Measurements from ENCODE around the gene PIH1D1. TPM values are rescaled to one million over a fixed set of nuclear protein-coding genes. Genes with fewer than 3 reads are reported as not detected.

PIH1D1 gene
- polyA plus RNA-seq, 10 donors: 34.6 to 51.9 (median 37.9) TPM

DNA sequence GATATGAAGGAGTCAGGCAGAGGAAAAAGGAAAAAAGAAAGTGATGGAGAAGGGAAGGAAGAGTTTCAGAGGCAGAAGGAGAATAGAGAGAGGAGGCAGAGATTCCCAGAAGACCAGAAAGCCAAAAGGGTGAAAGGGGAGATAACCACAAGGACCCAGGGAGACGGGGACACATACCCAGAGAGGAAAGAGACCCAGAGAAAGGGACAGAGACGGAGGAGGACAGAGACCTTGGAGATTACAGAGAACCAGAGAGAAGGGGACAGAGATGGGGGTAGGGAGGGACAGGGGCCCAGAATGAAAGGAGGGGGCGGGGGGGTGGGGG lies 29.8 kb downstream of the PIH1D1 start:
- no peak for DNase-seq

DNA sequence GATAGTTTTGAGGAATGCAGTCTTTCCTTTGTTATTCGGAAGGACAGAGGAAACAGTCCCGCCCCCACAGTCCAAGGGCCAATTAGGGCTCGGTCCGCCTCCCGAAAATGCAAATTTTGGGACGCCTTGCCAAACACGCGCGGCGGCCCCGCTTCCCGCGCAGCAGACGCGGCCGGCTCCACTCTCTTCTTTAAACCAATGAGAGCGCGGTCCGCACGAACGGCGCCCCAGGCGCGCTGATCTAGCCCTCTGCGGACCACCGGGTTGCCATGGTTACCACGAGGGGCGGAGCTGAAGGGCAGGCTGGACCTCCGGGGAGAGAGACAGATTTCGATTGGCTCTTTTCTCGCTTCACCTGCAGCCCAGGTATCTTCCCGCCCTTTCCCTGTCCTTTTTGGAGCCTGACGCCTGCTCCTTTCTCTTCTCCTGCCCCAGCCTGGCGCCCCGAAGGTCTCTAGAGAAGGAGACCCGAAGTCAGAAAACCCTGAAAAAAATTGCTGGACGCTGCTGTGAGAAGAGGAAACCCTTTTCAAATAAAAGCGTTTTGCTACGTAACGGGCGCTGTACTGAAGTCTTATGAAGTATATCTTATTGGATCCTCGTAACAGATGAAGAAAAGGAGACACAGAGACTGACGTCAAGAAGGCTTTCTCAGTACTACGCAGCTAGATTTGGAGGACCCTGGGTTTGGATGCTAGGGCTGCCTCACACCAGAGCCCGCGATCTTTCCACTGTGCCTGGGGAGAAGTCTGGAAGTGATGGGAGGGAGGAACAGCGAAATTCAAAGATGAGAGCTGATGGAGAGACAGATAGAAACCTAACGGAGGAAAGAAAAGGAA lies 30.4 kb downstream of the PIH1D1 start:
- peak in 2 of 3 donors; percentile 69 to 84 for DNase-seq

DNA sequence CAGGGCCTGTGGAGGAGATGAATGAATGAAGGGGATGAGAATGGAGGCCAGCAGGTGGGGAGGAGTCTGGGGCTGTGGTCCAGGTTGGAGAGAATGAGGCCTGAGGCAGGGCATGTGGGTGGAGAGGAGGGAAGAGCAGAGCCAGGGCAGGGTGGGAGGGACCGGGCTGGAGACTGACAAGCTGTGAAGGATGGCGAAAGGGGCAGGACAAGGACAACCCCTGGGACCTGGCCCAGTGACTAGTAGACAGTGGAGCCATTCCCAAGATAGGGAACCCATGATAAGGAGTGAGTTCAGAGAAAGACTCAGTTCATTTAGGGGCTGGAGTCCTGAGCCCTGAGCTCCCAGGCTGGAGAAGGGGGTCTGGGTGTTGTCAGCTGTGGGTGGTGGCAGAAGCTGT lies 31.4 kb downstream of the PIH1D1 start:
- no peak for DNase-seq

DNA sequence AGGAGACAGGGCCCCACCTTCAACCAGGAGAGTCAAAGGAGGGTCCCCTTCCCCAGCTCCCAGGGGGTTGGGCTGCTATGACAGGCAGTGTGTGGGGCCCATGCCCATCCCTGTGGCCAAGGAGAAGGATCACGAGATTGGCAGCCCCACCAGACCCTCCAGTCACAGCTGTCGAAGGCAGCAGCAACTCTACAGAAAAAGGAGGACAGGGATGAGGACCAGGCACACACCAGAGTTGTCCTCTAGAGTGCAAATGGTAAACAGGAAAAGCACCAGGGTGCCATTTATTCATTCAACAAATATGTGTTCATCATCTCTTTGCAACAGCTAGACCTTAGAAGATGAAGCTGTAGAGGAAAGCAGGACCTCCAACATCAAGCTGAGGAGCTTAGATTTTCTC lies 32.4 kb downstream of the PIH1D1 start:
- DNase-seq: no peak

DNA sequence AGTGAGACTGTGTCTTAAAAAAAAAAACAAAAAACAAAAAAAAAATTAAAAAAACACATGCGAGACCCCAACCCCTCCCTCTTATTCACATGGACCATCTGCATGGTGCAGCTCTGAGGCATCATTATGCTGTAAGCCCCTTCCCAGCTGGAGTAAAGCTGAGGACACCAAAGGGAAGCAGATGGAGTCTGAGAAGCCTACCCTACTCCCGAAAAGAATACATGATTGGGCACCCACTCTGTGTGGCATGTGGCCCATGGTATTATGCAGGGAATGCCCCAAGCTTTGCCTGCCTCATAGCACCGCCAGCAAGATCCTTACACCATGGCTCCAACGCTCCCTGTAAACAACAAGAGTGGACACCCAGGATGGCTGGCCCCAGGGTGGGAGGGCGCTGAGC lies 33.1 kb downstream of the PIH1D1 start:
- DNase-seq: no peak

DNA sequence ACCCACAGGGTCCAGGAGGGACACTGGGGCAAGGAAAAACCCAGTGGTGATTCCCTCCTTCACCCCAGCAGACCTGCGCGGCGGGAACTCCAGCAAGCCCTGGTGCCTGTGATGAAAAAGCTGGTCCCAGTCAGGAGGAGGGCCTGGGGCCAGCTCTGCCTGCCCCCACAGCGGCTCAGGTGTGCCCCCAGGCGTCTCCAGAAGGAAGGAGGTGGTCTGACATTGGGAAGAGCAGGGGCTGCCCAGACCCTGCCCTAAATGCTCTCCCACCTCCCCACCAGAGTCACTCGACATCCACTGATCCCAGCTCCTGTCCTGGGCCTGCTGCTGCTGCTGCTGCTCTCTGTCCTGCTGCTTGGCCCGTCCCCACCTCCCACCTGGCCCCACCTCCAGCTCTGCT lies 34.5 kb downstream of the PIH1D1 start:
- DNase-seq: no peak

DNA sequence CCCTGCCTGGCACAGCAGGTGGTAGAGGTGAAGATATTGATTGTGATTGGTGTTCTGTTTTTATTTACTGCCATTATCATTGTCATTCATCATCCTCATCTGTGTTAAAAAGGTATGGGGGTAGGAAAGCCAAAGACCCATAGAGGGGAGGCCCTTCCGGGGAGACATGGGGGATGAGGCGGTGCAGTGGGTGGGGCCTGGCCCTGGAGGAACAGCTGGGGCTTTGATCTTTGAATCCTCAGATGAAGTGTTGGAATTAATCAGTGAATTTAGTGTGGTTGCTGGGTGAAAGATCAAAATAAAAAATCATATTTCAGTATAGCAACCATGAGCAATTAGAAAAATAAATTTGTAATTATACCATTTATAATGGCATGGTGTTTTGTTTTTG lies 35.8 kb downstream of the PIH1D1 start:
- DNase-seq: no peak

DNA sequence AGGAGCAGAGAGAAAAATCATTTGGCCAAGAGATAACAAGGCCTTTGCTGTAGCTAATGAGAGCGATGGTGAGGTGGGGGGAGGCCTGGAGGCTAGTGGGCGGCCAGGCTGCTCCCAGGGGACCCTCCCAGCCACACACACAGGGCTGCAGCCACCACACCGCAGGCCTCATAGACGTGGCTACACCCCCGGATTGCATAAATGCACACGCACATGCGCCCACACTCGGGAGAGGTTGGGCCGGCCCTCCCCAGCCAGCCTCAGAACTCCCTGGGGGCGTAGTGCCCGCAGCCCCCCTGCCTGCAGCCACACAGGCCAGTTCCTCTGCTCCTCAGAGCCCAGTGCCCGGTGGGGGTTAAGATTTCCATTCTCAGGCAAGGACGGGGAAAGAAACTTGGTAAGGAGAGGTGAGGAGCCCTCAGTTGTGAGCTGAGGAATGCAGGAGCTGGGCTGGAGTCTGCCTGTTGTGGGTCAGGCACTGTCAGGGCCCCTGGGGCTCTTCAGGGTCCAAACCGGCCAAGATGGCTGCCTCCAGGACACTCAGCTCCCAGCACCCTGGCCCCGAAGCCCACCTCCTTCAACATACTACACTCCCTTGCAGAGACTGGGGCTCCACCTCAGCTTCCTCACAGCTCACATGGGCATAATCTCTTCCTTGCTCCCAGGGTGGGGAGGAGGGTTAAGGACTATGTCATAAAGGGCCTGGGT lies 36.4 kb downstream of the PIH1D1 start:
- no peak for DNase-seq

DNA sequence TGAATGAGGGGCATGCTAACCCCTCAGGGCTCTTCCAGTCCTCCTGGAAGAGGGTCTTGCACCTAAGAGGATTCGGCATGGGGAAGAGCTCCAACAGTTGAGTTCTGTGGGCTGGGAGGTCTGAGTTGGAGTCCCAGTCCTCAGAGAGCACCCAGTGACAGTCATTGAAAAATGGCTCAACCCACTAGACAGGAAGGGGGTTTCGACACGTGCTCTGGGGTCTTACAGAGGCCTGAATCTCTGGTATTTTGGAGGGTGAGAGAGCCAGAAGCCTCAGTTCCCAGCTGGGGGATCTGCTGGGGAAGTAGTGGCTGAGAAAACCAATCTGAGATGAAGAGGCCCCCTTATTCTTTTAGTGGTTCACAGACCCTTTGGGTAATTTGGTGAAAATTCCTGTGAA lies 37.4 kb downstream of the PIH1D1 start:
- DNase-seq: no peak

DNA sequence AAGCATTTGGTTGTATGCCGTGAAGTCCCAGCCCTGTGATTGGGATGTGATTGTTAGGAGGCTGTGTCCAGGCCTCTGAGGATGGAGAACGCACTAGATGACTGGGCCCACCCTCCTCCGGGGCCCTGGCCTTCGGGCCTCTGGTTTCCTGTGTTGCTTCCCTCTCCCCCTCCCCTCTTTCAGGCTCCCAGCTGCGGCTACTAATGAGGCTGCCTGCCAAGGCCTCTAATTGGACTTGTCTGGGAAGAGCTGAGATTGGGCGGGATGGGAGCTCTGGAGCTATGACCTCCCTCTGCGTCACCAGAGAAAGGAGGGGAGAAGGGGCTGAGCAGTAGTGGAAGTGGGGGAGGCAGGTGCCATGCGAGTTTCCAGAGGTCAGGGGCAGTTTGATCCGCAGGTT lies 38.3 kb downstream of the PIH1D1 start:
- peak in 2 of 3 donors; percentile 40 to 82 for DNase-seq

DNA sequence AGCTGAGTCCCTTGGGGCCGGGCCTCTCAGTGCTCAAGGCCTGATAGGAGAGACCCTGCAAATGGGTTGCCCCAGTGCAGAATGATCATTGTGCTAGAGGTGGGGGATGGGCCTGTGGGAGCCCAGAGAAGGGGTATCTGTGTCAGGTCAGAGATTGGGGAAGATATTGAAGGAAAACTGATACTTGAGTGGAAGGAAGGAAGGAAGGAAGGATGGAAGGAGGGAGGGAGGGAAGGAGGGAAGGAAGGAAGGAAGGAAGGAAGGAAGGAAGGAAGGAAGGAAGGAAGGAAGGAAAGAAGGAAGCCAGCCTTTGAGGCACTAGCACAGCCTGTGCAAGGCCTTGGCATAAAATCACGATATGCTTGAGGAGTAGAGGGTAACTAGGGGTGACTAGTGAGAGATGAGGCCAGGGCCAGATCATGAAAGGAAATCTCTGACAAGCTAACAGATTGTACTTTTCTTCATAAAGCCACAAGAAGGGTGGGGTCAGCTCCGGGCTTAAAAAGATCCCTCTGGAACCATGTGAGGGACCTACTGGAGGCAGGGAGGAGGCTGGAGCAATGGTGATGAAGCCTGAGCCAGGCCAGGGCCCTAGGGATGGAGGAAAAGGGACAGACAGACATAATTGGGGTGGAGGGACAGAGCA lies 39.8 kb downstream of the PIH1D1 start:
- DNase-seq: no peak

DNA sequence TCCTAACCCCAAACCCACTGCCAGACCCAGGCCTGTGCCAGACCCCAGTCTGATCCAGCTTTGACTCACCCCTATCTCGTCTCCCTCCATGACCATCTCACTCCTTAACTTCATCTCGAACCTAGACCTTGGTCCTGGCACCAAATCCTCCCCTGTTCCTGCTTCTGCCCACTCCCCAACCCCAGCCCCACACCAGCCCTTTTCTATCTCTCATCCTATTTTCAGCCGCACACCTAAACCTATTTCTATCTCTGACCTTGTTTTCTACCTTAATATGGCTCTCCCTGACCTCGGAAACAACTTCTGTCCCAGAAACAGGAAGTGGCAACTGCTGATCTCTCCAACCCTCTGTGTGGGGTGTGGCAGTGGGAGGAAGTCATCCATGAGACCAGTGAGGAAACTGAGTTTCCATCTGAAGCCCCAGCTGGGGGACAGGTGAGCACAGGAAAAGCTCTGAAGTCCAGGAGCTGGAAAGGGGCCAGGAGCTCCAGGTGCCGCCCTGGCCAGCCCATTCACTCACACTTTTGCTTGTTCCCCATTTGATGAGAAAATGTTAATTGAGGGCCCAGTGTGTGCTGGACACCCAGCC lies 42.1 kb downstream of the PIH1D1 start:
- DNase-seq: no peak

DNA sequence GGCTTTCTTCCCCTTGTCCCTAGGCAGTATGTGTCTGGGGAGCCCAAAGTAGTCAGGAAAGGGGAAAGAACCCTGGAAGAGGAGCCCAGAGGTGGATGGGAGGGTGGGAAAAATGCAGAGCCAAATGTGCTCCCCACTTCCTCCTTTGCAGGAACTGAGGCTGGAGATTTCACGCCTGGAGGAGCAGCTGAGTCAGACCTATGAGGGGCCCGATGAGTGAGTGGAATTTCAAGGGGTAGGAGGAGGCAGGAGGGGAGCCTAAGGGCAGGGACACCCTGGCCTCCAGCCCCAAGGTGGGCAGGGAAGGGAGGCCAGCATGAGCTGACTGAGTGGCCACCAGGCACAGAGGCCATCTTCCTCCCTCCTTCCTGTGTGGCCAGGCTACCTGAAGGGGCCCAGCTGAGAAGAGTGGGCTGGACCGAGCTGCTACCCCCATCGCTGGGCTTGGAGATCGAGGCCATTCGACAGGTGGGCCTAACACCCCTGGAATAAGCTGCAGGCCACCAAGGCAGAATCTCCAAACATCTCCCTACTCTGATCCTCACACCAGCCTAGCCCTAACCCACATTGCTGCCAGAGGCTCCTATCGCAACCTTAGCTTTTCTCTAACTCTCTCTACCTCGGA lies 42.7 kb downstream of the PIH1D1 start:
- DNase-seq: no peak

DNA sequence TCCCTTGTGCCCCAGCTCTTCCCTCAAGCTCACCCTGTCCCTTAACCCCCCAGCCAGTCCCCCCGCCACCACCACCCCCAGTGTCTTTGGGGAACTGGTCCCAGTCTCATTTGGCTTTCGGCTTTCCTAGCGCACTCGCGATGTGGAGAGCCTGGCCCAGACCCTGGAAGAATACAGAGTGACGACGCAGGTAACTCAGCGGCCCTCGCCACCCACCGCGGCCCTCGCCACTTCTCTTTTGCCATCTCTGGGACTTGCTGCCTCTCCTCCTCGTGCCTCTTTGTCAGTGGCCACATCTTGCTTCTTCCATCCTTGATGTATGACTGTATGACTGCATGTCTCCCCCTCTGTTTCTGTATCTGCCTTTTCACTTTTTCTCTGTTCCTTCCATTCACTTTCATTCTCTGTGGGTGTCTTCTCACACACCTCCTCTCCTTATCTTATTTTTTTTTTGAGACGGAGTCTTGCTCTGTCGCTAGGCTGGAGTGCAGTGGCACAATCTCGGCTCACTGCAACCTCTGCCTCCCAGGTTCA lies 44.1 kb downstream of the PIH1D1 start:
- DNase-seq: no peak

DNA sequence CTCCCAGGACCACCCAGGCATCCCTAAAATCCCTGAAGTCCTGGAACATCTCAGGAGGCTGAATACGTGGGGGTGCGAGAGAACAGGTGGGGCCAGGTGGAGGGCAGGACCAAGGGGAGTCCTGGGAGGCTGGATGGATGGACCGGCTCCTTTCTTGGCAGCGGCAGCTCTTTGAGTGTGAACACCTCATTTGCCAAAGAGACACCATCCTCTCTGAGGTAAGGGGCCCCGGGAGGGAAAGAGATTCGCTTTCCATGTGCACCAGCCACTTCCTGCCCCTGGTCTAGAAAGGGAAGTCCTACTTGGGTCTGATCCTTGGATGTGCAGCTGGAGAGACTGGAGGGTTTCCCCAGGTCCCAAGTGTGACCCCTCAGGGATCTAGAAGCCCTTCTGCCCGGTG lies 44.5 kb downstream of the PIH1D1 start:
- DNase-seq: no peak

DNA sequence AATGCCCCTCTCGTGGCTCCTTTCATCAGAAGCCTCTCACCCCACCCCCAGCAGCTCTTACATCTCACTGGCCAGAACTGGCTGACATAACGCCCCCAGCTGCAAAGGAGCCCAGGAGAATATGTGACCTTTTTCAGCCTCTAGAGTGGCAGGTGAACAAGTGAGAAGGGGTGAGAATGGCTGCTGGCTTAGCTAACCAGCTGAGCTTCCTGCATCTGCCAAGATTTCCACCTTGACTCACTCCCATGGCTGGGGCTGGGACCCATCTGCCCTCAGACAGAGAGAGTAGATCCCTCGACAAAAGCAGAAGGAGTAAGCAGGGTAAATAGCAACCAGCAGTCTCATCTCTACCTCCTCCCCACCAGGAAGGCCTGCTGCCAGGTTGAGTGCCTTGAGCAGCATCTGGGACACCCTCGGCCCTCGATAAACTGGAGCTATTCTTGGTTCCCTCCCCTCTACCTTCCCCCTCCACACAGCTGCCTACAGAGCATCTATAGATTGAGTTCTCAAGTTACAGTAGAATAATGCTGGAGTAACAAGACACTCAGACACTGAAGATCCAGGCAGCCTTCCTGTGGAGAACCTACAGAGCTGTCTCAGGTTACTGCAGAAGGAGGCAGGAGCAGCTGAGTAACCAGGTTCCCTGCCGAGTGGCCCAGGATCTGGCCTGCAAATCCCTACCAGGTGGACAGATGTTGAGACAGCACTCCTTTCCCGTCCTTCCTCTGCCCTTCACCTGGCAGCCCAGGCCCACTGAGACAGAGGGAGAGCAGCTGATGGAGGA lies 48.0 kb downstream of the PIH1D1 start:
- DNase-seq: peak in 1 of 3 donors; percentile 57

DNA sequence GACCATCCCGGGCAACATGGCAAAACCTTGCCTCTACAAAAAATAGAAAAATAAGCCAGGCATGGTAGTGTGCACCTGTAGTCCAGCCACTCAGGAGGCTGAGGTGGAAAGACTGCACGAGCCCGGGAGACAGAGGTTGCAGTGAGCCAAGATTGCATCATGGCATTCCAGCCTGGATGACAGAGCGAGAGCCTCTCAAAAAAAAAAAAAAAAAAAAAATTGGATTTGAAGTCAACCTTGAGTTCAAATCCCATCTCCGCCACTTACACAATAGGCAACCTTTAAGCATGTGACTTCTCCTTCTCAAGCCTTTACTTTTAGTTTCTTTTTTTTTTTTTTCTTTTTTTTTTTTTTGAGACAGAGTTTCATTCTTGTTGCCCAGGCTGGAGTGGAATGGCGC lies 51.6 kb downstream of the PIH1D1 start:
- DNase-seq: no peak

DNA sequence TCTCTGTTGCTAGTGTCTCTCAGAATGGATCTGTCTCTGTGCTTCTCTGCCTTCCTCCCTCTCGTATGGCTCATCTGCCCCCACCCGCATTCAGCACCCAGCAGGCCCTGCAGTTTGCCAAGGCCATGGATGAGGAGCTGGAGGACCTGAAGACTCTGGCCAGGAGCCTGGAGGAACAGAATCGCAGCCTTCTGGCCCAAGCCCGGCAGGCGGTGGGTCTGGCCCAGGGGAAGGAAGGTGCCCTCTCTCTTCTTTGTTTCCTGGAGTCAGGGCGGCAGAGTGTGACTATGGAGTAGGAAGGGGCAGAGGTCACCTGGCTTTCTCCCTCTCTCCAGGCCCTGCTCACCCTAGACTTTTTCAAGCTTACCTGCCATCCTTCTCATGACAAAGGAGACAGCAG lies 52.7 kb downstream of the PIH1D1 start:
- DNase-seq: no peak

DNA sequence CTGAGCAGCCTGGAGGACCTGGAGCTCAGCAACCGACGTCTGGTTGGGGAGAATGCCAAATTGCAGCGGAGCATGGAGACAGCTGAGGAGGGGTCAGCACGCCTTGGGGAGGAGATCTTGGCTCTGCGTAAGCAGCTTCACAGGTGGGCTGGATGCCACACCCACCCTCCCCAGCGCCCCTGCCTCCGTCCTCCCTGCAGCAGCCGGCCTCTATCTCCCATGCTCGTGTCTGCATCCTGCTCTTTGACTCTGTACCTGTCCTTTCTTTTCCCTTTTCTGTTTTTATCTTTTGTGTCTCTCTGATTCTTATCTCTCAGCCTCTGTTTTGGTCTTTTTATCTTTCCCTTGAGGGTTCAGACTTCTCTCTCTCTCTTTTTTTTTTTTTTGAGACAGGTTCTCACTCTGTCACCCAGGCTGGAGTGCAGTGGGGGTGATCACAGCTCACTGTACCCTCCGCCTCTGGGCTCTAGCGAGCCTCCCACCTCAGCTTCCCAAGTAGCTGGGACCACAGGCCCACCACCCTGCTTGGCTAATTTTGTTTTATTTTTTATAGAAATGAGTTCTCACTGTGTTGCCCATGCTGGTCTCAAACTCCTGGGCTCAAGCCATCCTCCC lies 53.5 kb downstream of the PIH1D1 start:
- no peak for DNase-seq

DNA sequence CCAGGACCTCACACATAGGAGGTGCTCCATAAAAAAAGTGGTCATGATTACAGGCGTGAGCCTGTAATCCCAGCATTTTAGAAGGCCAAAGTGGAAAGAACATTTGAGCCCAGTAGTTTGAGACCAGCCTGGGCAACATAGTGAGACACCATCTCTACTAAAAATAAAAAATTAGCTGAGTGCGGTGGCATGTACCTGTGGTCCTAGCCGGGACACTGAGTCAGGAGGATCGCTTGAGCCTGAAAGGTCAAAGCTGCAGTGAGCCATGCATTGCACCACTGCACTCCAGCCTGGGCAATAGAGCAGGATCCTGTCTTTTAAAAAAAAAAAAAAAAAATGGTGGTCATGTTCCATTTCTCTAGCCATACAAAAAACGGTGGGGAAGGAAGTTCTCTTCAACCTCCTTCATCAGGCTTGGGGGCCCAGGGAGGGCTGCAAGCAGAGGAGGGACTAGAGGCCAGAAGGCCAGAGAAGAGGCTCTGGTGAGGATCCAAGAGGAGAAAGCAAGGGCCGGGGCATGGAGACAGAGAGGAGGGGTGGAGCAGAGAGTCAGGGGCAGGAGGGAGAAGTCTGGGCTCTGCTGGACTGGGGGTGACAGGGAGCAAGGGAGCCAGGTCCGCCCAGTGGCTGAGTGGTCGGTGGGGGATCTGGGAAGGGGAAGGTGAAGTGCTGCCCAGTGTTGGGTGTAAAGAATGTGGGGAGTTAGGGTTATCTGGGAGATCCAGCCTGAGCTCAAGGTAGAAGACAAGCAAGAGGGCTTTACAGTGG lies 54.7 kb downstream of the PIH1D1 start:
- DNase-seq: no peak
